CD14-positive monocyte (primary cell): ENCODE data around the gene ARID3B. TPM values are rescaled to one million over a fixed set of nuclear protein-coding genes. Genes with fewer than 3 reads are reported as not detected.

Experiments used
- DNase-seq, 3 donors: peaks; one replicate each; pipeline ENCODE4 v3.0.0-alpha.2; 2011 to 2022
- H2AFZ ChIP-seq: 2 replicates; pipeline ENCODE4 v1.6.0; 2012; ENCODE audit warnings: mild to moderate bottlenecking, low read depth, low read length, inconsistent platforms; ENCODE audit not compliant: insufficient read depth, poor library complexity, severe bottlenecking
- H3K27ac ChIP-seq, 2 donors: 1 replicate in 1 of 2; 2 replicates in 1 of 2; pipeline ENCODE4 v1.5.1; 2012 to 2013; ENCODE audit warnings: low read length in 2 of 2, control low read depth in 1 of 2, inconsistent platforms in 1 of 2, low read depth in 1 of 2, mild to moderate bottlenecking in 1 of 2
- H3K27me3 ChIP-seq, 2 donors: one replicate each; pipeline versions ENCODE4 v1.6.0 to v1.6.1; 2011 to 2013; ENCODE audit warnings: low read length in 2 of 2; ENCODE audit not compliant: control insufficient read depth in 2 of 2, insufficient read depth in 2 of 2
- H3K36me3 ChIP-seq, 2 donors: replicated peaks in 1 of 2; 1 replicate in 1 of 2; 2 replicates in 1 of 2; pipeline versions ENCODE4 v1.5.1 to v1.6.1; 2012 to 2013; ENCODE audit warnings: low read length in 2 of 2, control low read depth in 1 of 2, inconsistent platforms in 1 of 2, mild to moderate bottlenecking in 1 of 2; ENCODE audit not compliant: insufficient read depth in 2 of 2, control insufficient read depth in 1 of 2
- H3K4me1 ChIP-seq, 2 donors: 1 replicate in 1 of 2; 2 replicates in 1 of 2; pipeline versions ENCODE4 v1.5.1 to v1.6.1; 2012 to 2013; ENCODE audit warnings: low read length in 2 of 2, control low read depth in 1 of 2, inconsistent platforms in 1 of 2, mild to moderate bottlenecking in 1 of 2, moderate library complexity in 1 of 2; ENCODE audit not compliant: insufficient read depth in 2 of 2, control insufficient read depth in 1 of 2
- H3K4me2 ChIP-seq: replicated peaks from 2 replicates; pipeline ENCODE3; 2012; ENCODE audit warnings: low read length, moderate library complexity, mild to moderate bottlenecking; ENCODE audit not compliant: poor library complexity, severe bottlenecking; ENCODE audit errors: extremely low read depth
- H3K4me3 ChIP-seq, 3 experiments: fragments of 200-600 bp in 1 of 3; sonication (generic) in 1 of 3; replicated peaks in 1 of 3; 1 replicate in 2 of 3; 2 replicates in 1 of 3; pipeline ENCODE4 v1.5.1; 2011 to 2013; ENCODE audit warnings: low read length in 3 of 3, mild to moderate bottlenecking in 3 of 3, control low read depth in 2 of 3, low read depth in 2 of 3, inconsistent platforms in 1 of 3, moderate library complexity in 1 of 3
- H3K79me2 ChIP-seq: 2 replicates; pipeline ENCODE4 v1.6.0; 2012; ENCODE audit warnings: mild to moderate bottlenecking, control low read depth, inconsistent platforms, low read length, moderate library complexity; ENCODE audit not compliant: insufficient read depth
- H3K9ac ChIP-seq: 2 replicates; pipeline ENCODE4 v1.6.0; 2017; ENCODE audit warnings: low read length, mild to moderate bottlenecking; ENCODE audit not compliant: insufficient read depth, poor library complexity, severe bottlenecking
- H3K9me3 ChIP-seq, 2 donors: replicated peaks in 1 of 2; 1 replicate in 1 of 2; 2 replicates in 1 of 2; pipeline versions ENCODE4 v1.5.1 to v1.6.1; 2012 to 2013; ENCODE audit warnings: low read length in 2 of 2, control low read depth in 1 of 2; ENCODE audit not compliant: control insufficient read depth in 1 of 2, insufficient read depth in 1 of 2
- H4K20me1 ChIP-seq: 2 replicates; pipeline ENCODE4 v1.6.0; 2012; ENCODE audit warnings: mild to moderate bottlenecking, low read length, control low read depth, moderate library complexity; ENCODE audit not compliant: insufficient read depth
- H3K27ac Mint-ChIP-seq, 7 donors: one replicate each; pipeline ENCODE4 v1.8.0; 2020; ENCODE audit warnings: mild to moderate bottlenecking in 7 of 7, mixed read lengths in 7 of 7, moderate library complexity in 6 of 7, inconsistent platforms in 2 of 7
- H3K27me3 Mint-ChIP-seq, 3 donors: one replicate each; pipeline ENCODE4 v1.8.0; 2021 to 2022; ENCODE audit warnings: low read depth in 3 of 3, mild to moderate bottlenecking in 3 of 3, mixed read lengths in 3 of 3, moderate library complexity in 3 of 3, inconsistent platforms in 1 of 3
- H3K36me3 Mint-ChIP-seq, 2 donors: one replicate each; pipeline ENCODE4 v1.8.0; 2020; ENCODE audit warnings: mixed read lengths in 2 of 2, inconsistent platforms in 1 of 2, mild to moderate bottlenecking in 1 of 2
- H3K4me1 Mint-ChIP-seq: one replicate; pipeline ENCODE4 v1.8.0; 2020; ENCODE audit warnings: mild to moderate bottlenecking, mixed read lengths
- H3K4me3 Mint-ChIP-seq, 2 donors: one replicate each; pipeline ENCODE4 v1.8.0; 2020; ENCODE audit warnings: mild to moderate bottlenecking in 2 of 2, mixed read lengths in 2 of 2, moderate library complexity in 1 of 2
- H3K9me3 Mint-ChIP-seq, 7 donors: one replicate each; pipeline ENCODE4 v1.8.0; 2020 to 2022; ENCODE audit warnings: mixed read lengths in 7 of 7, mild to moderate bottlenecking in 6 of 7, moderate library complexity in 6 of 7, inconsistent platforms in 2 of 7
- WGBS: methylation state at CpG from one replicate; pipeline ENCODE4 v1.1.5; 2013; ENCODE audit warnings: missing lambda C conversion rate; ENCODE audit not compliant: insufficient coverage; 5-methylcytosine and 5-hydroxymethylcytosine counted together
- intact Hi-C, 2 donors: fragments of 100-400 bp; cut with micrococcal nuclease; formaldehyde crosslinking; loops; one replicate each; pipeline versions ENCODE4 v1.15.0 to v1.15.1; 2023
- polyA plus RNA-seq, 3 donors: library from polyadenylated mRNA; depleted of rRNA in 1 of 3; unstranded in 2 of 3; stranded (reverse) in 1 of 3; fragments of 300-500 nt in 2 of 3; fragments of >200 nt in 1 of 3; fragmentation: Illumina TruSeq in 2 of 3; gene quantifications; 1 replicate in 2 of 3; 2 replicates in 1 of 3; pipeline ENCODE4 v1.2.3, GENCODE V29; 2012 to 2021
- TF ChIP-seq, protein P1 (sequence below): fragments of 200-600 bp; IDR thresholded peaks from one replicate; pipeline ENCODE4 v1.8.0; 2022; ENCODE audit warnings: antibody characterized with exemption, mild to moderate bottlenecking

Gene ARID3B
- polyA plus RNA-seq, 3 donors: 2.3 to 17.4 (median 4.4) TPM

DNA sequence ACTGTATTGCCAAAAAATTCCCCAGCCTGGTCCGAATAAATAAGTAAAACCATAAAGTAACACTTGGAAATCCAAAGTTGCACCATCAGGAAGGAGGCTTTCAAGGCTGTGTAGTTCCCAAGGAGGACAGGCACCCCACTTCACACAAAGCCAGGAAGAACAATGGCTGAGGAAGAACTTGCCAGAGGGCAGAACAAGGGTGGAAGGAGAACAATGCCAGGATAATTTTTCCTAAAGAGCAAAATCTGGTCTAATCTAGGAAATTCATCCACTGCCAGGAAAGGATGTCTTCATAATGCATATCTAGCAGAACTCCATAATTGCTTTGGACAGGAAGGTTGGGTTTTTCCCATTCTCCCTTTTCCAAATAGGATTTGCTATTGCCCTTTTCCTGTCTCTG lies 15.7 kb upstream of the ARID3B start:
- Histone ChIP-seq H3K36me3 (no peaks in the 10 kb centered on the region), H3K4me1 (peaks cover 8% of the 10 kb centered on the region in 2 donors), H3K4me3 (no peak overlapping the region), H3K4me2 (no peak overlapping the region), H3K9me3 (no peaks in the 10 kb centered on the region), H4K20me1 (no peaks in the 10 kb centered on the region), H3K27ac (no peak overlapping the region), H3K9ac (no peak overlapping the region), H3K27me3 (no peaks in the 10 kb centered on the region), H2AFZ (no peak overlapping the region), H3K79me2 (no peaks in the 10 kb centered on the region)
- Mint-ChIP-seq H3K4me1 (peaks cover 9% of the 10 kb centered on the region), H3K27ac (no peak overlapping the region), H3K27me3 (peaks cover 0 to 1% (median 0%) of the 10 kb centered on the region in 3 donors), H3K4me3 (no peak overlapping the region), H3K36me3 (peaks cover 0 to 2% of the 10 kb centered on the region in 2 donors), H3K9me3 (peaks cover 0 to 6% (median 0%) of the 10 kb centered on the region in 7 donors)
- WGBS: 100% methylated on average over 1 of the region's 1 CpG
- TF ChIP-seq, protein P1, sequence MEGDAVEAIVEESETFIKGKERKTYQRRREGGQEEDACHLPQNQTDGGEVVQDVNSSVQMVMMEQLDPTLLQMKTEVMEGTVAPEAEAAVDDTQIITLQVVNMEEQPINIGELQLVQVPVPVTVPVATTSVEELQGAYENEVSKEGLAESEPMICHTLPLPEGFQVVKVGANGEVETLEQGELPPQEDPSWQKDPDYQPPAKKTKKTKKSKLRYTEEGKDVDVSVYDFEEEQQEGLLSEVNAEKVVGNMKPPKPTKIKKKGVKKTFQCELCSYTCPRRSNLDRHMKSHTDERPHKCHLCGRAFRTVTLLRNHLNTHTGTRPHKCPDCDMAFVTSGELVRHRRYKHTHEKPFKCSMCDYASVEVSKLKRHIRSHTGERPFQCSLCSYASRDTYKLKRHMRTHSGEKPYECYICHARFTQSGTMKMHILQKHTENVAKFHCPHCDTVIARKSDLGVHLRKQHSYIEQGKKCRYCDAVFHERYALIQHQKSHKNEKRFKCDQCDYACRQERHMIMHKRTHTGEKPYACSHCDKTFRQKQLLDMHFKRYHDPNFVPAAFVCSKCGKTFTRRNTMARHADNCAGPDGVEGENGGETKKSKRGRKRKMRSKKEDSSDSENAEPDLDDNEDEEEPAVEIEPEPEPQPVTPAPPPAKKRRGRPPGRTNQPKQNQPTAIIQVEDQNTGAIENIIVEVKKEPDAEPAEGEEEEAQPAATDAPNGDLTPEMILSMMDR: no peak
- intact Hi-C loops: no loop called here
- DNase-seq: no peak

DNA sequence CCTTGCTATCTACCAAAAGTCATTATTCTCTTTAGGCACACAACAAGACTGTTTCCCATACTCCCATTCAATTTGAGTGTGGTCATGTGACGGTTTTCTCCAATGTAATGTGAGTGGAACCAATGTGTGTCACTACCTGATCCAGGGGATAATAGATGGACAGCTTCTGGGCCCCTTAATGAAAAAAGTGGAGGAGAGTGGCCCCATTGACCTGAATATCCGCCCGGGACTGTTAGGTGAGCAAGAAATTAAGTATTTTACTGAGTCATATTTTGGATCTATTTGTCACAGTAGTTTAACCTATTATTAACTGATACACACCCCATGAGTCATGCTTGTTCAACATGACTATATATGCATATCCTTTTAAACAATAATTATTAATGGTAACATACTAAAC lies 15.1 kb upstream of the ARID3B start:
- peaks cover 0 to 2% of the 10 kb centered on the region in 2 donors for H3K36me3 Mint-ChIP-seq
- intact Hi-C loops: no loop called here
- H3K27me3 ChIP-seq: no peaks in the 10 kb centered on the region

More for the DNA sequence above, 15.1 kb upstream of the ARID3B start:
- no CpG with 5 or more reads among the region's 3 CpGs for WGBS
- Mint-ChIP-seq H3K4me3 (no peak overlapping the region), H3K27me3 (peaks cover 0 to 1% (median 0%) of the 10 kb centered on the region in 3 donors), H3K9me3 (peaks cover 0 to 6% (median 0%) of the 10 kb centered on the region in 7 donors), H3K4me1 (peaks cover 15% of the 10 kb centered on the region), H3K27ac (peak overlapping the region in 1 of 7 donors; percentile 3)
- Histone ChIP-seq H3K9me3 (no peaks in the 10 kb centered on the region), H4K20me1 (no peaks in the 10 kb centered on the region), H3K27ac (no peak overlapping the region), H3K79me2 (no peaks in the 10 kb centered on the region), H3K36me3 (no peaks in the 10 kb centered on the region), H3K4me2 (no peak overlapping the region), H3K4me3 (no peak overlapping the region), H3K4me1 (peaks cover 9 to 10% of the 10 kb centered on the region in 2 donors), H3K9ac (no peak overlapping the region), H2AFZ (no peak overlapping the region)
- no peak for DNase-seq
- TF ChIP-seq, protein P1: no peak
